Coronary artery (tissue), 2 donors: ENCODE data around the gene REPIN1.
A peak's percentile ranks its signal among the peaks of the same experiment; 100 is the strongest.

Source experiments
- DNase-seq: peaks from one replicate; pipeline ENCODE4 v3.0.0-alpha.2; 2017; ENCODE audit warnings: low spot score
- H3K27ac ChIP-seq, 2 donors: fragments of 200-600 bp; sonication (generic); one replicate each; pipeline ENCODE4 v1.5.1; 2016 to 2019
- H3K4me3 ChIP-seq: fragments of 200-600 bp; sonication (generic); 2 replicates; pipeline ENCODE4 v1.5.1; 2016; ENCODE audit warnings: mild to moderate bottlenecking, moderate library complexity
- TF ChIP-seq, protein P1 (sequence below): fragments of 200-600 bp; sonication (generic); IDR thresholded peaks from one replicate; pipeline ENCODE4 v1.5.1; 2019; ENCODE audit warnings: antibody characterized with exemption

The REPIN1 gene

GRCh38 chr7:150376560-150376959 is 7.9 kb downstream of the REPIN1 start:
- Histone ChIP-seq H3K27ac (no peak overlapping the region), H3K4me3 (no peak overlapping the region)
- TF ChIP-seq, protein P1, sequence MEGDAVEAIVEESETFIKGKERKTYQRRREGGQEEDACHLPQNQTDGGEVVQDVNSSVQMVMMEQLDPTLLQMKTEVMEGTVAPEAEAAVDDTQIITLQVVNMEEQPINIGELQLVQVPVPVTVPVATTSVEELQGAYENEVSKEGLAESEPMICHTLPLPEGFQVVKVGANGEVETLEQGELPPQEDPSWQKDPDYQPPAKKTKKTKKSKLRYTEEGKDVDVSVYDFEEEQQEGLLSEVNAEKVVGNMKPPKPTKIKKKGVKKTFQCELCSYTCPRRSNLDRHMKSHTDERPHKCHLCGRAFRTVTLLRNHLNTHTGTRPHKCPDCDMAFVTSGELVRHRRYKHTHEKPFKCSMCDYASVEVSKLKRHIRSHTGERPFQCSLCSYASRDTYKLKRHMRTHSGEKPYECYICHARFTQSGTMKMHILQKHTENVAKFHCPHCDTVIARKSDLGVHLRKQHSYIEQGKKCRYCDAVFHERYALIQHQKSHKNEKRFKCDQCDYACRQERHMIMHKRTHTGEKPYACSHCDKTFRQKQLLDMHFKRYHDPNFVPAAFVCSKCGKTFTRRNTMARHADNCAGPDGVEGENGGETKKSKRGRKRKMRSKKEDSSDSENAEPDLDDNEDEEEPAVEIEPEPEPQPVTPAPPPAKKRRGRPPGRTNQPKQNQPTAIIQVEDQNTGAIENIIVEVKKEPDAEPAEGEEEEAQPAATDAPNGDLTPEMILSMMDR = no peak
- no peak for DNase-seq

DNA sequence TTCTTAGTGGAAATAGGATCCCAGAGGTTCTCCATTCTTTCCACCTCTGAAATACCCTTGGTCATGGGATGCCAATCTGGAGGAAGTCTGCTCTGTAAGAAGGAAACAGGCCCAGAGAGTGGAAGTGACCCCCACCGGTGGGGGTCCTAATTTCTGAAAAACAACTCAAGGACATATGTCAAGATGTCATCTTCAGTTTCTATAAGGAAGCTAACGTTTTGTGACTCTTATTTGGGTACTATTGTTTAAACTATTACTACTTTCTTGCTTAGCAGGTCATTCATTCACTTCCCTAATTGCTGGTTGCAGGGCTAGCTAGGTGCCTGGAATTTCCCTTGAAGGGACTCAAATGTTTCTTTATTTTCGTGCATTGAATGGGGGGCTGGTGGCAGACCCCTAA is 8.6 kb downstream of the REPIN1 start:
- Histone ChIP-seq H3K4me3 (no peak overlapping the region), H3K27ac (no peak overlapping the region)
- no peak for DNase-seq
- TF ChIP-seq, protein P1 = no peak

DNA sequence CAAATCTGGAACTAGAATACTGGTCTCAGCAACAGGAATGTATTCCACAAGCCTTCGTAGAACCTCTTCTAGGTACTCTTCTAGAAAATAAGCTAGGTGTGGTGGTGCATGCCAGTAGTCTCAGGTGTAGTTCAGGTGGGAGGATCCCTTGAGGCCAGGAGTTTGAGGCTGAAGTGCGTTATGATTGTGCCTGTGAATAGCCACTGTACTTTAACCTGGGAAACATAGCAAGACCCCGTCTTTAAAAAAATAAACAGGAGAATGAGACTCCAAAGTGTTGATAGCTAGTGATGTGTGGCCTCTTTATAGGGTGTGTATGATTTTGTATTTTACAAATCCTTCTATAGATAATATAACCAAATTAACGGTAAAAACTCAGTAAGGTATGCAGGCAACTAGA is 9.0 kb downstream of the REPIN1 start:
- DNase-seq = no peak
- H3K27ac ChIP-seq = no peak overlapping the region
- TF ChIP-seq, protein P1 = no peak
- H3K4me3 ChIP-seq = no peak overlapping the region

DNA sequence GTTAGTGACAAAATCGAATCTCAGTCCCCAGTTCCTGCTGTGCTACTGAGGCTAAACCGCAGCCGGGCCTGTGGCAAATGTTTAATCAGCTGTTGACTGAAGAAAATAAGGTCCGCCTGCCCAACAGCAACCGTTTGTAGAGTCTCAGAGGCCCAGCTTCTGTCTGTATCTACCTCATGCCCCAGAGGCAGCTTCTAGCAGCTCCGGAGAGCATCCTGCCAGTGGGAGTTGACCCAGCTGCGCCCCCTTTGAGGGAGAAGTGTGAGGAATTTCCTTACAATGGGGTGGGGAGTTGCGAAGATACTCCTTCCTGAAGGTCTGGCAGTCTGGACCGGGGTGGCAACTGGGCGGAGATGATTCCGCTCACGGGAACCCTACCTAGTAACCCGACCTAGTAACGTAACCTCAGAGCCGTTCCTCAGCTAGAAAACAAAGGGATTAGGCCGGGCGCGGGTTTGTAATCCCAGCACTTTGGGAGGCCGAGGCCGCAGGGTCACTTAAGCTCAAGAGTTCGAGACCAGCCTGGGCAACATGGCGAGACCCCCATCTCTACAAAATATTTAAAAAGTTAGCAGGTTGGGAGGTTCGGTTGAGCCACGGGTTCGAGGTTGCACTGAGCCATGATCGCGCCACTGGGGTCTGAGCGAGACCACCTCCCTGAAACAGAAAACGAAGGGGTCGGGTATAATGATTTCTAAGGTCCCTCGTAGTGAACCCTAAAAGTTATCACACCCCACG is 9.7 kb downstream of the REPIN1 start:
- Histone ChIP-seq H3K27ac (peak overlapping the region; percentile 81 to 95), H3K4me3 (peak overlapping the region; percentile 97)
- TF ChIP-seq, protein P1 = no peak
- DNase-seq = no peak

DNA sequence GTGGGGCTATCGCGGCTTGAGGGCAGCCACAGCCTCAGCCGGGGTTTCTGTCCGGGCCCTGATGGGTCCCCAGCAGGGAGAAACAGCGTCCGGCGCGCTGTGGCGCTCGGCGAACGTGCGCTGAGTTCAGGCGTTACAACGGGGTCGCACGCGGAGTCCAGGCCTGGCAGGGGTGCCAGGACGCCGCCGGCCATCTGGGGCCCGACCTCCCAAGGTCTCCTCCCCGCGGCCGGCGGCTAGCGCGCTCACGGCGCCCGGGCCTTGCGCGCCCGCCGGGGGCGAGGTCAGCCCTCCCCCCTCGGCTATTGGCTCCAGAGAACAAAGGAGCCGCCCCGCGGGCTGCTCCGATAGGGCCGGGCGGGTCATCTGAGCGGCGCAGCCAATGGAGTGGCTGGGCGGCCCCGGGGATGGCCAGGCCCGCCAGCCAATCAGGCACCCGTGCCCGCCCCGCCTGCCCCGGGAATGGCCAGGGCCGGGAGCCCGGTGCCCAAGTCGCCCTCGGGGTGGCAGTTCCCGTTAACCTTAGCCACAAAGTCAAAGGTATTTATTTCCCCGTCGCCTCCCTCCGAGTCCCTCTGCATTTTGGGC is 10.3 kb downstream of the REPIN1 start, which contains the start of gene ZNF775:
TSS of gene ZNF775 (plus strand) at position 478 of the 588 bp plus-strand sequence. CDS start 9,141 bp downstream, outside the sequence.
- DNase-seq = peak; percentile 97
- Histone ChIP-seq H3K4me3 (peak within 1 kb of the TSS; percentile 97), H3K27ac (peak within 1 kb of the TSS; percentile 81 to 95)
- TF ChIP-seq, protein P1 = no peak

DNA sequence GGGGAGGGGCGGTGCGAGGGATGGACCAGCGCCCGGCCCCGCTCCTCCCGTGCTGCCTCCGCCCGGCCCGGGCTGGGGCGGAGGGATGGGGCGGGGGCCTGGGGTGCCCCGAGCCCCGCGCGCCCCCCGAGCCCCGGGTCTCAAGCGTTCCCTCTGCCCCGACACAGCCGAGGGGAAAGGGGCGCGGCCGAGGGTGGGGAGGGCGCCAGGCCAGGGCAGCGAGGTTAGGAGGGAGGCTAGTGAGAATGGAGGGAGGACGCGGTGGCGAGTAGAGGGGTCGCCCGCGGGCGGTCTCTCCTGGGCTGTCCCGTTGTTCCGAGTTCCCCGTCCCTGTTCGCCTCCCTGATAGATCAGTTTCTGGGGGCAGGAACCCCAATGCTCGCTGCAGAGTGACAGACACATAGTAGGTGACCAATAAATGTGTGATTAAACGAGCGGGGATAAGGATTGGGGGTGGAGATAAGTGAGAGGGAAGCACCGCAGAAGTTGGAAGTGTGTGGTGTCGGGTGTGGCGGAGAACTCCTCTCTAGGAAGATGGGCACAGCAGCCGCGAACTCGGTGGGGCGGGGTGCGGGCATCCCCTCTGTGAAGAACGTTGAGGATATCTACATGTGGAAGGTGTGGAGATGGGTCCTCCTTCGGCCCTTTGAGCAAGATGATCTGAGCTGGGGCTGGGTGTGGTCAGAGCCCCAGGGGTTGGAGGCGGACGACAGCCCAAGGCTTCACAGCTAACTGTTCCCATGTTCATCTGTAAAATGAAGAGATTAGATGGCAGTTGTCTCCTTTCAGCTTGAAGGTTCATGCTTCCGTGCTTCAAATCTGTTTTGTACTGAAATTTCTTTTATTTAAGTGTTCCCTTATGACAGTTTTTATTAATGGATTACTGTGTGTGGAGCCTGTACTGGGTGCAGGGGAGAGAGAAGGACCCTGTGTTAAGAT is 11.1 kb downstream of the REPIN1 start:
- TF ChIP-seq, protein P1 = no peak
- H3K27ac ChIP-seq = peak overlapping the region; percentile 76 to 95
- peak overlapping the region; percentile 97 for H3K4me3 ChIP-seq
- DNase-seq = no peak
